Right atrium auricular region (tissue), 2 donors: Measurements from ENCODE around the gene BNIP2. TPM values are rescaled to one million over a fixed set of nuclear protein-coding genes. Genes with fewer than 3 reads are reported as not detected.

ENCODE experiments used
- DNase-seq: peaks from one replicate; pipeline ENCODE4 v3.0.0-alpha.2; 2019; ENCODE audit warnings: low spot score
- H3K27ac ChIP-seq, 2 donors: fragments of 200-600 bp; sonication (generic); 1 replicate in 1 of 2; 2 replicates in 1 of 2; pipeline ENCODE4 v1.5.1; 2016 to 2019
- H3K27me3 ChIP-seq, 2 donors: fragments of 200-600 bp; sonication (generic); one replicate each; pipeline versions ENCODE4 v1.5.1 to v1.6.0; 2017 to 2019
- H3K36me3 ChIP-seq: fragments of 200-600 bp; sonication (generic); one replicate; pipeline ENCODE4 v1.5.1; 2016
- H3K4me1 ChIP-seq, 2 donors: fragments of 200-600 bp; sonication (generic); one replicate each; pipeline versions ENCODE4 v1.5.1 to v1.6.0; 2017 to 2019
- H3K4me3 ChIP-seq, 2 donors: fragments of 200-600 bp; sonication (generic); 1 replicate in 1 of 2; 2 replicates in 1 of 2; pipeline ENCODE4 v1.5.1; 2017 to 2019; ENCODE audit warnings: mild to moderate bottlenecking in 1 of 2, moderate library complexity in 1 of 2
- H3K9me3 ChIP-seq, 2 donors: fragments of 200-600 bp; sonication (generic); one replicate each; pipeline ENCODE4 v1.5.1; 2019
- CTCF ChIP-seq, 2 donors: fragments of 200-600 bp; sonication (generic); IDR thresholded peaks; one replicate each; pipeline ENCODE4 v1.5.1; 2019; ENCODE audit warnings: antibody characterized with exemption in 2 of 2
- total RNA-seq, 2 donors: library from RNA; depleted of rRNA; stranded (reverse); fragments of >200 nt; gene quantifications; one replicate each; pipeline ENCODE4 v1.1.0, GENCODE V29; 2016

Gene BNIP2
- total RNA-seq, 2 donors from 2014 or later = 93.7 to 148 TPM

GRCh38 chr15:59676565-59676964 is 12.6 kb downstream of the BNIP2 start:
- Histone ChIP-seq H3K4me3 (no peak overlapping the region), H3K27ac (no peak overlapping the region), H3K9me3 (no peaks in the 10 kb centered on the region), H3K36me3 (peaks cover 80% of the 10 kb centered on the region), H3K4me1 (no peaks in the 10 kb centered on the region), H3K27me3 (no peaks in the 10 kb centered on the region)
- TF ChIP-seq CTCF (IDR thresholded peaks at IDR 0.05) = no peak
- no peak for DNase-seq

GRCh38 chr15:59674361-59674877 is 14.7 kb downstream of the BNIP2 start:
- no peaks in the 10 kb centered on the region for H3K27me3 ChIP-seq
- peaks cover 78% of the 10 kb centered on the region for H3K36me3 ChIP-seq
- no peak for TF ChIP-seq CTCF (IDR thresholded peaks at IDR 0.05)
- no peak overlapping the region for H3K4me3 ChIP-seq
- no peaks in the 10 kb centered on the region for H3K9me3 ChIP-seq
- no peak overlapping the region for H3K27ac ChIP-seq
- no peak for DNase-seq
- no peaks in the 10 kb centered on the region for H3K4me1 ChIP-seq

- no peak for TF ChIP-seq CTCF (IDR thresholded peaks at IDR 0.05)
- Histone ChIP-seq H3K9me3 (no peaks in the 10 kb centered on the region), H3K4me3 (no peak overlapping the region), H3K36me3 (peaks cover 75% of the 10 kb centered on the region), H3K27ac (no peak overlapping the region), H3K27me3 (no peaks in the 10 kb centered on the region), H3K4me1 (no peaks in the 10 kb centered on the region)
- DNase-seq = no peak
These were observed 20.6 kb downstream of the BNIP2 start for GRCh38 chr15:59668556-59668955.

- no peak for DNase-seq
- Histone ChIP-seq H3K4me3 (no peak overlapping the region), H3K36me3 (peaks cover 39% of the 10 kb centered on the region), H3K9me3 (no peaks in the 10 kb centered on the region), H3K4me1 (peaks cover 0 to 3% of the 10 kb centered on the region in 2 donors), H3K27ac (no peak overlapping the region), H3K27me3 (no peaks in the 10 kb centered on the region)
- no peak for TF ChIP-seq CTCF (IDR thresholded peaks at IDR 0.05)
These were observed 26.9 kb downstream of the BNIP2 start for GRCh38 chr15:59662260-59662659.

GRCh38 chr15:59659366-59659765 is 29.8 kb downstream of the BNIP2 start:
- no peak for DNase-seq
- Histone ChIP-seq H3K27ac (no peak overlapping the region), H3K9me3 (no peaks in the 10 kb centered on the region), H3K36me3 (peaks cover 20% of the 10 kb centered on the region), H3K4me3 (no peak overlapping the region), H3K27me3 (no peaks in the 10 kb centered on the region), H3K4me1 (peaks cover 0 to 17% of the 10 kb centered on the region in 2 donors)
- no peak for TF ChIP-seq CTCF (IDR thresholded peaks at IDR 0.05)

GRCh38 chr15:59657635-59658125 is 31.4 kb downstream of the BNIP2 start:
- H3K9me3 ChIP-seq = no peaks in the 10 kb centered on the region
- peak overlapping the region; percentile 31 to 95 for H3K4me3 ChIP-seq
- H3K27ac ChIP-seq = peak overlapping the region; percentile 79 to 89
- H3K4me1 ChIP-seq = peaks cover 0 to 17% of the 10 kb centered on the region in 2 donors
- peaks cover 8% of the 10 kb centered on the region for H3K36me3 ChIP-seq
- no peak for TF ChIP-seq CTCF (IDR thresholded peaks at IDR 0.05)
- no peaks in the 10 kb centered on the region for H3K27me3 ChIP-seq
- DNase-seq = no peak
